GM12872 (cell line): ENCODE data around the gene TRABD2A.

Experiments used
- CTCF ChIP-seq: IDR thresholded peaks from 3 replicates; pipeline ENCODE4 v1.5.1; 2011; ENCODE audit warnings: low read depth, mild to moderate bottlenecking, low read length, moderate library complexity; ENCODE audit not compliant: insufficient read depth

The TRABD2A gene

GRCh38 chr2:84897773-84898172, 16.9 kb upstream of the TRABD2A start:
- TF ChIP-seq CTCF = no peak

- no peak for TF ChIP-seq CTCF
These were observed 15.7 kb upstream of the TRABD2A start for GRCh38 chr2:84896567-84896966.

GRCh38 chr2:84894758-84895520, 14.1 kb upstream of the TRABD2A start:
- TF ChIP-seq CTCF = no peak

- TF ChIP-seq CTCF = no peak
These were observed 13.3 kb upstream of the TRABD2A start for GRCh38 chr2:84894131-84894586.

- TF ChIP-seq CTCF = no peak
These were observed 10.6 kb upstream of the TRABD2A start for GRCh38 chr2:84891355-84892010.

GRCh38 chr2:84889332-84889731, 8.4 kb upstream of the TRABD2A start:
- no peak for TF ChIP-seq CTCF

GRCh38 chr2:84888401-84889276, 7.8 kb upstream of the TRABD2A start:
- TF ChIP-seq CTCF = no peak
